GM19452 (cell line): ENCODE data around the gene MYLK4.

Experiments used
- ATAC-seq: cut with Tn5 transposase; IDR thresholded peaks from one replicate; pipeline ENCODE4 v1.9.1; 2021; ENCODE audit not compliant: unreplicated experiment

Gene MYLK4

DNA sequence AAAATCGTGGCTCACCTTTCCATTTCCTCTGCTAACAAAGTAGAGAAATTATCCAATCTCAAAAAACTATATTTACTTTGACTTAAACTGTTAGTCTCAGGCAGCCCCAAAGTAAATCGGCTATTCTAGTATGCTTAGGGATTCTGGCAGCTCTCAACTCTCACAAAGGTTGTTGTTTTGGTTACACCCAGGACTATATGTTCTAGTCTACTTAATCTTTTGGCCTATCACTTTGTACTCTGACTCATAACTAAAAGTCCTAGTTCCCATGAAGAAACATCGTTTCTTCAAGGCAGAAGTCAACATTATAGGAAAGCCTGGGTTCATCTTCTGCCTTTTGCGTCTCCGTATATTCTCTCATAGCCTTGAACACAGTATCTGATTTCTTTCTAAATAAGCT is 42.3 kb downstream of the MYLK4 start:
- ATAC-seq = no peak

DNA sequence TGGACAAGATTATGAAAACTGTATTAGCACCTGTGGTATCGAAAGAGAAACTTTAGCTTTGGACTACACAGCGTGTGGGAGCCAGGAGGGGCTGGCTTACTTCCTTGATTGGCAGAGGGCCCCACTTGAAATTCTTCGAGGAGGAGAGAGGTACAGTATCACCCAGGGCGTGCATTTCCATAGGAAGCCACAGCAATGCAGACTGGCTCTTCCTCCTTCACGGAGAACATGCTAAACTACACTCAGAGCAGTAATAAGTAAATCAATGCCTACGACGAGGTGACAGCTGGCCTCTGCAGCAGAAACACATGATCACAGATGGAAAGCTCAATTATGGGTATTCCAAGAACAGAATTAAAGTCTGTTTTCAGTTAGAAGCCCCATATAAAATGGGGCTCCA is 44.2 kb downstream of the MYLK4 start:
- ATAC-seq = no peak

DNA sequence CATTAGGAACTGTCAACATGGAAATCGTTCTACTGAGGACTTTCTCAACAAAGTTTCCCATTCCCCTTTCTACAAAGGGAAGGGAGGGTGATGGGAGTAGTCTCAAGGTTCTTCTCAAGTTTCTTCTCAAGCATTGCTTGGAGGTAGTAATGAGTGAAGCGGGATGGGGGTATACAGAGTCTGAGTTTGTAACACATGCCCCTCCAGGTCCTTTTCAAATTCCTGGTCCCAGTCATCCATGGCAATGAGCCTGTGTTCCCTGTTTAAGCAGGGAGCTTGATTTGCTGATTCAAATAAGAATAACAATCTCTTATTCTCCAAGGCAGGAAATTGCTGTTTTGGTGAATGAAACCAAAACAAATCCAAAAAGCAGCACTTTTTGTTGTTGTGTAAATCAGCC is 45.5 kb downstream of the MYLK4 start:
- ATAC-seq = no peak

DNA sequence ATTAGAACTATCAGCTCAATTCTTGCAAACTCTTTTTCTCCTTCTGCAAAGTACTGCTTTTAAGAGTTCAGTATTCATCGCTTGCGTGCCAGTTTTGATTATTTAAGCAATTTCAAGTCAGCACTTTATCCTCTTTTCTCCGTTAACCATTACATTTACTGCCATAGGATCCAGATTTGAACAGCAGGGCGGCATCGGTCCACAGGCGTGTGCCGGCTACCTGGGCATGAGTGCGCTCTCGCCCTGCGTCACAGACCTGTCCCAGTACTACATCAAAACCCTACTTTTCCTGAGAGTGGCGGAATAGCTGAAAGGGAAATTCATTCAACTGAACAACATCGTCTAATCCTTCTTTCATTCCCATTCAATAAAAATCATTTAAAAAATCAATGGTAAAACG is 53.4 kb downstream of the MYLK4 start:
- ATAC-seq = no peak

- ATAC-seq = no peak
Measured at GRCh38 chr6:2695454-2696095, 55.1 kb downstream of the MYLK4 start.

GRCh38 chr6:2693231-2693630 is 57.5 kb downstream of the MYLK4 start:
- ATAC-seq = no peak

DNA sequence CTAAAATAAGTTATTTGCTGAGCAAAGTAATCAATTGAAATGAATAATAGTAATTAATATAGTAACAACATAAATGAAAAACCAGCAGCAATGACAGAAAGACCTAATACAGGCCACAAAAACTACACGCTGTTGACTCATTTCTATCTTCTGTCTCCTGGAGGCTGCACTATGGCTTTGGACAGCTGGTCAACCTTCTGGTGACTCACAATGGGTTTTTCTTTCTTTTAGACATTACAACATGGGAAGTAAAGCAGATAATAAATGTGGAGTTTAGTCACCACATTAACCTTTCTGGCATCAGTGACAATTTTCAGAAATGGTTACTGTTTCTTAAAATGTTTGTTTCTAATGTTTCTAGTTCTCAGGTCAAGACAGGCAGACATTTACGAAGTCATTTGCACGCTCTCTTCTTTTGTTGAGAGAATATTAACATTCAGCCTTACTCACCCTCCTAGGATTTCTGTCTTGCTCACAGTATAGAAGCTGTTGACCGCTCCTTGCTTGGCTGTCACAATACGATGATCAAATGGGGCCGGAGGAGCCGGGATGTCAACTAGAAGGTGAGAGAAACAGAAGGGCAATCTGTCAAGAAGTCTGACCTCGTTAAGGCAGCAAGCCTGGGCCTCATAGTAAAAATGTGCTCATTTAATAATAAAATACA is 62.2 kb downstream of the MYLK4 start:
- no peak for ATAC-seq

- ATAC-seq = no peak
Measured at GRCh38 chr6:2687456-2687855, 63.3 kb downstream of the MYLK4 start.

DNA sequence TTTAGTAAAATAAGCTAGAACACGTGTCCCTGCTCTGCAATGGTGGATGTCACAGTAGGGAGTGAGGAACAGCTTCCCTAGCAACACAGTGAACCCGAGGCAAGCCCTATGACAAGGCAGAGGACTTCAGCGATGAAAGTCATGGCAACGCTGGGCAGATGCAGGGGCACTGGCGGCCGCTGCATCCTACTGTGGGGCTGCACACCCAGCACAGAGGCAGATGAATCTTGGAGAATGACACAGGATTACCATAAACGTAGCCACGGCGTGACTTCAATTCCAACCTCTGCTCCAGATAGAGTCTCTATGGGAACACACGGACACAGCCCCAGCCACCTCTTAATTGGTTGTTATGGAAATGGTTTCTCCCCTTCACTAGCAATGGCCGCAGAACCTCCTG is 64.2 kb downstream of the MYLK4 start:
- ATAC-seq = no peak

GRCh38 chr6:2684766-2685754 is 65.7 kb downstream of the MYLK4 start:
- ATAC-seq = no peak

- no peak for ATAC-seq
Measured at GRCh38 chr6:2684103-2684749, 66.5 kb downstream of the MYLK4 start.

DNA sequence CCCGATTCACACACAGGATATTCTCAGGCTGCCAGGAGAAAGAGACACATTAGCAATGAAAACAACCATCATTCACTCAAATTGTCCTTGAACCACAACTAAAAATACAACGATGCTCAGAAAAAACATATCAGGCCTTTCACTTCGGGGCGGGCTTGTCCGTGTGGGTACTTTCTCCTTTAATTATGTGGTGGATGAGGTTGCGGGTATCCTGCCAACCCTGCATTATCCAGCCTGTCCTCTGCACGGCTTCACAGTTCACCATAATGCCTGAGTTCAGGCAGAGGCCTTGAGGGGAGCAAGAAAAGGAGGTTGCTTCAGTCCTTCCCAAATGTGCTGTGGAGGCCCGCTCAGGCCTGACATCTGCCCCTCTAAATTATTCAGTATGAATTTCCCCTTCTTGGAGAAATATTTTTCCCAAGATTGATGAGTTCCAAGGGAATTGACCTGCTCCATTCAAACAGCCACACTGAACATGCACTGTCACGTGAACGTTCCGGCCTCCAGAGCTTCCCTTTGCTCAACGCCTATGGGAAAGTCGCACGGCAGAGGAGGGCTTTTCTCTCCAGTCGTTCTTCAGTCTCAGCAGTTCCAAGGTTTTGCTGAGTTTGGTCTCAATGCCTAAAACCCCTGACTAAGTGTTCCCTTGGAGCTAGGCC is 70.3 kb downstream of the MYLK4 start:
- ATAC-seq = no peak

DNA sequence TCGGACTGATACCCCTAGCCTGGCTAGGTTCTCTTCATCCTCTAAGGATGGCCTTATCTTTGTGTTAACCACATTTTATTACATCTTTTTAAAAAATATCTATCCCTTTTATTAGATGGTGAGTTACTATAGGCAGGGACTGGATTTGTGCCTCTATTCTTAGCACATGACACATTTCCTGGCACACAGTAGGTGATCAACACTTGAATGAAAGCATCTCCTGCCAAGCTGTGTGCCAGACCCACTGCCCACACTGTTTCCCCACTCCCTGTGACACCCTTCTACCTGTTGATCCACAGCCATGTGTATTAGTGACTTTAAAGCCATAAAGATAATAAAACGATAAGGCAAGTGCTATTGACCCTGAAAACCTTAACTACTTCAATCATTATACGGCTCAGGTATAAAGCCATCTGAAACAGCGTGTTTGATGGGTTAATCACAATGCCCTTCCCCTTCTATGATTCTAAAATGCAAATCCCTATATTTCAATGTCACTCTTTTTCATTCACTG is 73.6 kb downstream of the MYLK4 start:
- no peak for ATAC-seq

DNA sequence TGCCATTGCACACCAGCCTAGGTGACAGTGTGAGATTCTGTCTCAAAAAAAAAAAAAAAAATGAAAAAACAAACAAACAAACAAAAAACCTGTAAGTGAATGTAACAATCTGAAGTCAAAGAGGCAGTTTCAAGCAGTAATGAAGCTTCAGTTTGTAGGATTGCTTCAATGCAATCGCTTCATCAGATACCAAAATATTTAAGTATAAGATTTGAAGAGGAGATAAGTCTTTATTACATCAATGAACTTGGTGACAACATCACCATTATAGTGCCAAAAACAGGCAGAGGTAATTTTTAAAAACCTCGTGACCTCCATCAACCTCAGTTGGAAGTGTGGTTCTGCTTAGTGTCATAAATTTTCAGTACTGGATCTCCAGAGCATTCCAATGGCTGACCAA is 74.7 kb downstream of the MYLK4 start:
- ATAC-seq = no peak

DNA sequence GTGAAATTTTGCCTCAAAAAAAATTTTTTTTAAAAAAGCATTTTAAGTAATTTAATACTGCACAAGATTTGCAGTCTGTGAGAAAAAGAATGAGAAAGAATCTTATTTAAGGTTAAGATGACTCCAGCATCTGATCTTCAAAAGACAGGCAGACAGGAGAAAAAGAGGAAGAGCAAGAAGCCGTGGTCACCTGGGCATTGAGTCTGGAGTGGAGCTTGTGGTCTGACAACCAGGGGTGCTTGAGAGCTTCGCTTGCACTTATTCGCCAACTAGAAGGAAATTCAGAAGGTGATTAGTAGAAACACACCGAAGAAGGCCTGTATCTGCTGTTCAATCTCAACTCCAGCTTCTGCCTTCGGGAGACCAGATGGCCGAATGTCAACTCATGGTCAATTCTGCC is 75.9 kb downstream of the MYLK4 start:
- ATAC-seq = no peak

- ATAC-seq = no peak
Measured at GRCh38 chr6:2669067-2669700, 81.5 kb downstream of the MYLK4 start.

DNA sequence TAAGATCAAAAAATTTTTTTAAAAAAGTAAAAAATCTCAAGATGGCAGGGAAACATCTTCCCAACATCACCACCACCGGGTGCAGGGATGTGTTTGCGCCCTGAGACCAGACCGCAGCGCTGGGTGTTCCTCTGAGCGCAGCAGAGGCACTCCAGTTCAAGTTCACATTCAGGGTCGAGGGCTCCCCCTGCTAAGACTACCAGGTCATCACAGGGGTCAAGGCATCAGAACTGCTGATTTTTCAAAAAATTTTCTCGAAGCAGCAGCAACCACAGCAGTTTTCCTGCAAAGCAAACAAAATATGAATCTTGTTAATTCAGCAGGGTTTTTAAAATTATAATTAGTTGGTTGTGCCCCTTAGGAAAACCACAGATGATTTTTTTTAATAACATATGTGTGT is 83.1 kb downstream of the MYLK4 start:
- no peak for ATAC-seq

DNA sequence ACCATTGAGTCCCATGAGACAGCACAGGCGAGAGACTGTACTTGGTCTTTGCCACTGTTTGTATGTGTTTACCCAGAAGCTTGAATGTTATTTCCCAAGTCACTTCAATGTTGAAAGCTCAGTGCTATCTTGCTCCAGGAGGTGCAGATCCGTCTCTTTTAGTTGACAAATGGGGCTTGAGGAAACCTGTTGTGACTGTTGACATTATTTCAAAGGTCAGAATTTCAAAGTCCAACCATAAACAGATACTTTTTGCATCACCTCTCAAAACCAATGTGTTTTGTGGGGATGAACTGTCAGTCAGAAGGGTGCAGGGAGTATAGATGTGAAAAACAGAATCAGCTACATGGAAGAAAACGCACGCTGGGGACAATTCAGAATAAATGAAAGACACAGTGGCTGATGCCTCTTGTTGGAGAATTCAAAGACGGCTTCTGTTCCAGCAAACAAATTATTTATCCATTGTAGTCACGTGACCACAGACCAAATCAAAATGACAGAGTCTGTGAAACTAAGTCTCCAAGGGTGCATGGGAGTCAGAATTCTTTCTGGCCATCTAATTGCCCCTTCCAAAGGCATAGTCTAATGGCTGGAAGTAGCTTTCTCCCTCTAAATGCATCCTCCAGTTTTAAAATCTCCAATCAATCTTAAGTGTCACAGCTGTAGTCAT is 83.7 kb downstream of the MYLK4 start:
- ATAC-seq = no peak
